Pancreas (tissue), 10 donors: ENCODE measurements around the gene GPR32. TPM values are rescaled to one million over a fixed set of nuclear protein-coding genes. Genes with fewer than 3 reads are reported as not detected.

Experiments used
- ATAC-seq, 4 donors: fragments of 200-7000 bp; cut with Tn5 transposase; one replicate each; pipeline versions ENCODE4 v1.8.0 to v1.9.1; 2020; ENCODE audit warnings: mild to moderate bottlenecking in 4 of 4, moderate library complexity in 4 of 4
- DNase-seq, 6 donors: peaks; one replicate each; pipeline ENCODE4 v3.0.0-alpha.2; 2020
- FAIRE-seq: peaks from 2 replicates; lab custom pipeline; 2012; peaks lifted over from hg19 to GRCh38; lab: Jason Lieb, UNC
- H3K27ac ChIP-seq, 4 donors: fragments of 200-600 bp; sonication (generic); 1 replicate in 3 of 4; 2 replicates in 1 of 4; pipeline versions ENCODE4 v1.5.0 to v1.8.0; 2020
- H3K27me3 ChIP-seq, 4 donors: fragments of 200-600 bp; one replicate each; pipeline ENCODE4 v1.8.0; 2021
- H3K36me3 ChIP-seq, 3 donors: fragments of 200-600 bp; sonication (generic) in 1 of 3; one replicate each; pipeline versions ENCODE4 v1.5.0 to v1.8.0; 2020 to 2021
- H3K4me1 ChIP-seq, 3 donors: fragments of 200-600 bp; one replicate each; pipeline ENCODE4 v1.8.0; 2021
- H3K4me3 ChIP-seq, 4 donors: fragments of 200-600 bp; sonication (generic) in 2 of 4; one replicate each; pipeline versions ENCODE4 v1.5.0 to v1.8.0; 2020 to 2021
- H3K9me3 ChIP-seq, 4 donors: fragments of 200-600 bp; one replicate each; pipeline ENCODE4 v1.8.0; 2021
- CTCF ChIP-seq, 4 donors: fragments of 200-600 bp; sonication (generic) in 3 of 4; IDR thresholded peaks; one replicate each; pipeline versions ENCODE4 v1.5.0 to v1.8.0; 2021; ENCODE audit warnings: antibody characterized with exemption in 4 of 4
- WGBS, 2 donors: extraction: QIAGEN DNeasy Blood & Tissue Kit; methylation state at CpG; one replicate each; pipeline ENCODE4 v1.1.7; 2013; 5-methylcytosine and 5-hydroxymethylcytosine counted together
- intact Hi-C, 3 donors: fragments of 100-400 bp; cut with DNase I; formaldehyde crosslinking; loops; one replicate each; pipeline versions ENCODE4 v1.11.1 to v1.14.2; 2022
- polyA plus RNA-seq, 2 donors: library from polyadenylated mRNA; stranded (reverse); fragments of 200-250 nt; gene quantifications; one replicate each; pipeline ENCODE4 v1.2.3, GENCODE V29; 2013
- total RNA-seq, 6 donors: library from RNA; stranded (reverse); fragmentation: NEBNext Ultra II Directional in 4 of 6; extraction: Animal tissue kit (Norgen Biotek cat#: 25700) in 4 of 6; gene quantifications; one replicate each; pipeline versions ENCODE4 v1.2.1 to v1.2.4, GENCODE V29; 2021 to 2023
- donor health status: healthy with polysubstance abuse.
- donor health status: DM: no; HTN: no; CAD: no; lungs with moderate emphysema.
- donor health status: DM: no; HTN: no; CAD: no.
- donor health status: control.
- donor health status: control.
- donor health status: Bipolar disorder and iron deficiency.
- donor health status: DM: yes; HTN: yes; CAD: no.
- donor health status: DM: no; HTN: no; CAD: no.
- donor health status: DM: no; HTN: no; CAD: no.
- donor health status: DM: yes; HTN: yes; CAD: no.

GPR32 gene
- total and polyA plus RNA-seq, 8 donors, result not detected

GRCh38 chr19:50739132-50739913 is 30.9 kb upstream of the GPR32 start:
- TF ChIP-seq CTCF (IDR thresholded peaks at IDR 0.05), result no peak
- no peak for DNase-seq

GRCh38 chr19:50739914-50740426 is 30.3 kb upstream of the GPR32 start:
- no peak overlapping the region for H3K4me3 ChIP-seq
- H3K9me3 ChIP-seq, result no peaks in the 10 kb centered on the region
- no peak for FAIRE-seq
- TF ChIP-seq CTCF (IDR thresholded peaks at IDR 0.05), result no peak
- no peak for DNase-seq
- 46 to 51% methylated on average over 11 of the region's 11 CpGs for WGBS, 2 donors
- H3K36me3 ChIP-seq, result no peaks in the 10 kb centered on the region
- ATAC-seq, result no peak
- intact Hi-C loops, result no loop called here
- peaks cover 0 to 17% (median 0%) of the 10 kb centered on the region in 4 donors for H3K27me3 ChIP-seq
- no peaks in the 10 kb centered on the region for H3K4me1 ChIP-seq
- no peak overlapping the region for H3K27ac ChIP-seq

More at GRCh38 chr19:50739132-50739913, 30.9 kb upstream of the GPR32 start:
- intact Hi-C loops, result no loop called here
- 60 to 68% methylated on average over 23 of the region's 23 CpGs for WGBS, 2 donors
- Histone ChIP-seq H3K4me3 (no peak overlapping the region), H3K4me1 (no peaks in the 10 kb centered on the region), H3K9me3 (no peaks in the 10 kb centered on the region), H3K27ac (no peak overlapping the region), H3K27me3 (peaks cover 0 to 17% (median 0%) of the 10 kb centered on the region in 4 donors), H3K36me3 (no peaks in the 10 kb centered on the region)
- ATAC-seq, result no peak
- FAIRE-seq, result no peak

GRCh38 chr19:50741179-50741933 is 28.9 kb upstream of the GPR32 start:
- no peaks in the 10 kb centered on the region for H3K9me3 ChIP-seq
- no peaks in the 10 kb centered on the region for H3K4me1 ChIP-seq
- WGBS, 2 donors, result 38 to 47% methylated on average over 18 of the region's 18 CpGs
- ATAC-seq, result no peak
- DNase-seq, result no peak
- TF ChIP-seq CTCF (IDR thresholded peaks at IDR 0.05), result no peak
- intact Hi-C loops, result no loop called here
- no peaks in the 10 kb centered on the region for H3K36me3 ChIP-seq
- FAIRE-seq, result no peak
- H3K27me3 ChIP-seq, result peaks cover 0 to 17% (median 0%) of the 10 kb centered on the region in 4 donors
- no peak overlapping the region for H3K27ac ChIP-seq
- H3K4me3 ChIP-seq, result no peak overlapping the region

- no peaks in the 10 kb centered on the region for H3K9me3 ChIP-seq
- intact Hi-C loops, result no loop called here
- DNase-seq (no peak), FAIRE-seq (no peak), ATAC-seq (no peak)
- H3K36me3 ChIP-seq, result no peaks in the 10 kb centered on the region
- no peak overlapping the region for H3K4me3 ChIP-seq
- TF ChIP-seq CTCF (IDR thresholded peaks at IDR 0.05), result no peak
- no peaks in the 10 kb centered on the region for H3K4me1 ChIP-seq
- peaks cover 0 to 20% (median 0%) of the 10 kb centered on the region in 4 donors for H3K27me3 ChIP-seq
- H3K27ac ChIP-seq, result no peak overlapping the region
- 69 to 80% methylated on average over 6 of the region's 6 CpGs for WGBS, 2 donors
These were observed 26.7 kb upstream of the GPR32 start for GRCh38 chr19:50743537-50743936.
